Right atrium auricular region (tissue), 2 donors: ENCODE measurements around the gene OTUD3. TPM values are rescaled to one million over a fixed set of nuclear protein-coding genes. Genes with fewer than 3 reads are reported as not detected.
"Not testable (repeated sequence)": the region's sequence is repeated elsewhere in the genome, so short reads cannot be mapped to it uniquely, and the experiment has no call there.

Source experiments
- DNase-seq: peaks from one replicate; pipeline ENCODE4 v3.0.0-alpha.2; 2019; ENCODE audit warnings: low spot score
- H3K27ac ChIP-seq, 2 donors: fragments of 200-600 bp; sonication (generic); 1 replicate in 1 of 2; 2 replicates in 1 of 2; pipeline ENCODE4 v1.5.1; 2016 to 2019
- H3K27me3 ChIP-seq, 2 donors: fragments of 200-600 bp; sonication (generic); one replicate each; pipeline versions ENCODE4 v1.5.1 to v1.6.0; 2017 to 2019
- H3K36me3 ChIP-seq: fragments of 200-600 bp; sonication (generic); one replicate; pipeline ENCODE4 v1.5.1; 2016
- H3K4me1 ChIP-seq, 2 donors: fragments of 200-600 bp; sonication (generic); one replicate each; pipeline versions ENCODE4 v1.5.1 to v1.6.0; 2017 to 2019
- H3K4me3 ChIP-seq, 2 donors: fragments of 200-600 bp; sonication (generic); 1 replicate in 1 of 2; 2 replicates in 1 of 2; pipeline ENCODE4 v1.5.1; 2017 to 2019; ENCODE audit warnings: mild to moderate bottlenecking in 1 of 2, moderate library complexity in 1 of 2
- H3K9me3 ChIP-seq, 2 donors: fragments of 200-600 bp; sonication (generic); one replicate each; pipeline ENCODE4 v1.5.1; 2019
- CTCF ChIP-seq, 2 donors: fragments of 200-600 bp; sonication (generic); IDR thresholded peaks; one replicate each; pipeline ENCODE4 v1.5.1; 2019; ENCODE audit warnings: antibody characterized with exemption in 2 of 2
- total RNA-seq, 2 donors: library from RNA; depleted of rRNA; stranded (reverse); fragments of >200 nt; gene quantifications; one replicate each; pipeline ENCODE4 v1.1.0, GENCODE V29; 2016

OTUD3 gene
- total RNA-seq, 2 donors from 2014 or later = 2.4 to 31.6 TPM

GRCh38 chr1:19922015-19922688 lies 40.0 kb downstream of the OTUD3 start:
- DNase-seq = no peak
- Histone ChIP-seq H3K27me3 (no peaks in the 10 kb centered on the region), H3K4me1 (peaks cover 0 to 9% of the 10 kb centered on the region in 2 donors), H3K4me3 (no peak overlapping the region), H3K9me3 (no peaks in the 10 kb centered on the region), H3K36me3 (no peaks in the 10 kb centered on the region), H3K27ac (no peak overlapping the region)
- no peak for TF ChIP-seq CTCF (IDR thresholded peaks at IDR 0.05)

GRCh38 chr1:19923137-19923952 lies 41.1 kb downstream of the OTUD3 start, which contains the start of gene PLA2G2E:
TSS of gene PLA2G2E (minus strand) at chr1:19923617. CDS start at chr1:19923559, 58 bp downstream.
- no peak within 1 kb of the TSS for H3K27ac ChIP-seq
- DNase-seq = no peak
- no peaks in the 10 kb centered on the region for H3K36me3 ChIP-seq
- H3K4me3 ChIP-seq = no peak within 1 kb of the TSS
- peaks cover 0 to 6% of the 10 kb centered on the region in 2 donors for H3K4me1 ChIP-seq
- no peaks in the 10 kb centered on the region for H3K27me3 ChIP-seq
- TF ChIP-seq CTCF (IDR thresholded peaks at IDR 0.05) = no peak
- H3K9me3 ChIP-seq = no peaks in the 10 kb centered on the region

GRCh38 chr1:19923953-19924346 lies 41.8 kb downstream of the OTUD3 start:
- H3K9me3 ChIP-seq = no peaks in the 10 kb centered on the region
- H3K27ac ChIP-seq = no peak overlapping the region
- no peaks in the 10 kb centered on the region for H3K36me3 ChIP-seq
- no peaks in the 10 kb centered on the region for H3K4me1 ChIP-seq
- DNase-seq = no peak
- no peak for TF ChIP-seq CTCF (IDR thresholded peaks at IDR 0.05)
- H3K27me3 ChIP-seq = no peaks in the 10 kb centered on the region
- no peak overlapping the region for H3K4me3 ChIP-seq

GRCh38 chr1:19925342-19926070 lies 43.3 kb downstream of the OTUD3 start:
- Histone ChIP-seq H3K36me3 (no peaks in the 10 kb centered on the region), H3K27me3 (no peaks in the 10 kb centered on the region), H3K4me3 (no peak overlapping the region), H3K4me1 (no peaks in the 10 kb centered on the region), H3K27ac (no peak overlapping the region), H3K9me3 (no peaks in the 10 kb centered on the region)
- TF ChIP-seq CTCF (IDR thresholded peaks at IDR 0.05) = no peak
- DNase-seq = no peak

- peaks cover 0 to 3% of the 10 kb centered on the region in 2 donors for H3K9me3 ChIP-seq
- no peaks in the 10 kb centered on the region for H3K4me1 ChIP-seq
- H3K36me3 ChIP-seq = no peaks in the 10 kb centered on the region
- no peak overlapping the region for H3K4me3 ChIP-seq
- no peak for DNase-seq
- TF ChIP-seq CTCF (IDR thresholded peaks at IDR 0.05) = no peak
- H3K27me3 ChIP-seq = no peaks in the 10 kb centered on the region
- no peak overlapping the region for H3K27ac ChIP-seq
Measured at GRCh38 chr1:19926296-19927129, 44.3 kb downstream of the OTUD3 start.

- H3K9me3 ChIP-seq, H3K36me3 ChIP-seq, H3K27ac ChIP-seq, H3K27me3 ChIP-seq, H3K4me1 ChIP-seq, DNase-seq, H3K4me3 ChIP-seq: not testable (repeated sequence)
Measured at GRCh38 chr1:19927130-19927421, 44.9 kb downstream of the OTUD3 start.
